HepG2 (cell line): Measurements from ENCODE around the gene ZNF839. TPM values are rescaled to one million over a fixed set of nuclear protein-coding genes. Genes with fewer than 3 reads are reported as not detected.

Experiments used
- AFF4 ChIP-seq: sonication (generic); formaldehyde crosslinking; IDR thresholded peaks from 2 replicates; pipeline ENCODE4 v1.4.0; 2020; ENCODE audit warnings: missing genetic modification reagents
- AKAP8 ChIP-seq: sonication (generic); formaldehyde crosslinking; IDR thresholded peaks from 2 replicates; pipeline ENCODE4 v1.5.1; 2020; ENCODE audit warnings: mild to moderate bottlenecking, missing genetic modification reagents
- FIP1L1 ChIP-seq: fragments of 200-400 bp; formaldehyde crosslinking; IDR thresholded peaks from 2 replicates; pipeline ENCODE4 v1.6.1; 2018; ENCODE audit warnings: low read depth, mild to moderate bottlenecking, low read length, moderate library complexity, borderline replicate concordance; ENCODE audit not compliant: insufficient read depth
- GTF3A ChIP-seq: sonication (generic); formaldehyde crosslinking; conservative IDR thresholded peaks from 2 replicates; pipeline ENCODE4 v1.4.0; 2020; ENCODE audit warnings: mild to moderate bottlenecking, missing genetic modification reagents
- HNRNPK ChIP-seq: fragments of 200-400 bp; formaldehyde crosslinking; IDR thresholded peaks from 2 replicates; pipeline ENCODE4 v1.6.1; 2018; ENCODE audit warnings: low read length, low read depth, moderate library complexity, mild to moderate bottlenecking; ENCODE audit not compliant: poor library complexity, severe bottlenecking
- IKZF4 ChIP-seq: sonication (generic); formaldehyde crosslinking; IDR thresholded peaks from 2 replicates; pipeline ENCODE4 v1.5.1; 2020; ENCODE audit warnings: borderline replicate concordance, mild to moderate bottlenecking, low read depth, missing genetic modification reagents; ENCODE audit errors: not compliant biosample characterization
- POLR2A ChIP-seq, 2 experiments: IDR thresholded peaks; 2 replicates each; pipeline ENCODE4 v1.6.1; 2011; ENCODE audit warnings: low read depth in 2 of 2, low read length in 2 of 2, mild to moderate bottlenecking in 1 of 2, moderate library complexity in 1 of 2; ENCODE audit not compliant: insufficient read depth in 1 of 2
- RNF219 ChIP-seq: sonication (generic); formaldehyde crosslinking; IDR thresholded peaks from 2 replicates; pipeline ENCODE4 v1.5.0; 2020; ENCODE audit warnings: mild to moderate bottlenecking, missing genetic modification reagents
- RORA ChIP-seq: sonication (generic); formaldehyde crosslinking; IDR thresholded peaks from 2 replicates; pipeline ENCODE4 v1.5.0; 2020; ENCODE audit warnings: mild to moderate bottlenecking, missing genetic modification reagents, moderate library complexity
- RXRA ChIP-seq: sonication (generic); formaldehyde crosslinking; IDR thresholded peaks from 2 replicates; pipeline ENCODE4 v1.5.1; 2020; ENCODE audit warnings: missing genetic modification reagents
- SATB2 ChIP-seq: sonication (generic); formaldehyde crosslinking; IDR thresholded peaks from 2 replicates; pipeline ENCODE4 v1.5.0; 2020; ENCODE audit warnings: missing genetic modification reagents
- SPEN ChIP-seq: sonication (generic); formaldehyde crosslinking; IDR thresholded peaks from 2 replicates; pipeline ENCODE4 v1.5.1; 2020; ENCODE audit warnings: low read depth, mild to moderate bottlenecking, missing genetic modification reagents
- ZBTB33 ChIP-seq: sonication (generic); formaldehyde crosslinking; IDR thresholded peaks from 2 replicates; pipeline ENCODE4 v1.4.0; 2020; ENCODE audit warnings: missing genetic modification reagents
- ZC3H4 ChIP-seq: sonication (generic); formaldehyde crosslinking; IDR thresholded peaks from 2 replicates; pipeline ENCODE4 v1.4.0; 2020; ENCODE audit warnings: missing genetic modification reagents, borderline replicate concordance
- ZEB1 ChIP-seq: IDR thresholded peaks from 2 replicates; pipeline ENCODE4 v1.6.1; 2012; ENCODE audit warnings: mild to moderate bottlenecking, low read depth, inconsistent platforms; ENCODE audit not compliant: insufficient replicate concordance
- ZIK1 ChIP-seq: sonication (generic); formaldehyde crosslinking; IDR thresholded peaks from 2 replicates; pipeline ENCODE4 v1.5.0; 2020; ENCODE audit warnings: mild to moderate bottlenecking, low read depth, missing genetic modification reagents, borderline replicate concordance
- ZNF326 ChIP-seq: sonication (generic); formaldehyde crosslinking; IDR thresholded peaks from 2 replicates; pipeline ENCODE4 v1.4.0; 2020; ENCODE audit warnings: missing genetic modification reagents, borderline replicate concordance
- ZNF414 ChIP-seq: sonication (generic); formaldehyde crosslinking; IDR thresholded peaks from 2 replicates; pipeline ENCODE4 v1.5.0; 2020; ENCODE audit warnings: missing genetic modification reagents
- ZNF44 ChIP-seq: sonication (generic); formaldehyde crosslinking; IDR thresholded peaks from 2 replicates; pipeline ENCODE4 v1.5.1; 2020; ENCODE audit warnings: mild to moderate bottlenecking, missing genetic modification reagents
- ZNF790 ChIP-seq: sonication (generic); formaldehyde crosslinking; IDR thresholded peaks from 2 replicates; pipeline ENCODE4 v1.8.0; 2022; ENCODE audit warnings: missing genetic modification reagents, mild to moderate bottlenecking, borderline replicate concordance
- polyA plus RNA-seq, 8 experiments: library from polyadenylated mRNA; depleted of rRNA in 3 of 8; stranded (reverse) in 7 of 8; unstranded in 1 of 8; fragments of >200 nt; fragmentation: Illumina TruSeq in 4 of 8; extraction: Trizol in 4 of 8; gene quantifications; 2 replicates each; pipeline versions ENCODE4 v1.2.1 to v1.2.3, GENCODE V29; 2011 to 2016; ENCODE audit warnings: low read depth in 4 of 8, missing spikeins in 1 of 8, mixed read lengths in 1 of 8; ENCODE audit not compliant: insufficient read depth in 1 of 8
- total RNA-seq, 5 experiments: library from RNA; depleted of rRNA; stranded (reverse); fragments of >200 nt; fragmentation: Illumina TruSeq; extraction: Trizol; gene quantifications; 2 replicates each; pipeline ENCODE4 v1.2.3, GENCODE V29; 2016; ENCODE audit warnings: low read depth in 1 of 5

ZNF839 gene
- total and polyA plus RNA-seq, 2 of the 13 experiments (the other 11 are each of a cell fraction or from before 2014, with no cell fraction given) = 11.1 to 12.8 TPM

GRCh38 chr14:102320671-102321455 is 1.3 kb downstream of the ZNF839 start (continued):
- peak; percentile 63 for TF ChIP-seq ZEB1
- TF ChIP-seq RORA (CRISPR knock-in tag) = no peak
- no peak for TF ChIP-seq RNF219 (CRISPR knock-in tag)
- no peak for TF ChIP-seq GTF3A (CRISPR knock-in tag)
- TF ChIP-seq ZC3H4 (CRISPR knock-in tag) = peak; percentile 77; the same call in 1 of the 2 replicates
- peak; percentile 65 to 83 for TF ChIP-seq POLR2A (IDR thresholded peaks at IDR 0.05; ENCODE audit: insufficient read depth in 1 of 2, low read depth in 2 of 2, low read length in 2 of 2)
- TF ChIP-seq ZNF414 = no peak
- no peak for TF ChIP-seq SATB2 (CRISPR knock-in tag)
- peak; percentile 31 for TF ChIP-seq IKZF4 (CRISPR knock-in tag)
- peak; percentile 92 for TF ChIP-seq RXRA (CRISPR knock-in tag)
- no peak for TF ChIP-seq ZBTB33 (CRISPR knock-in tag)
- no peak; the same call in 1 of the 2 replicates for TF ChIP-seq ZNF44 (CRISPR knock-in tag)
- TF ChIP-seq ZNF790 (CRISPR knock-in tag) = no peak
- peak; percentile 12; the same call in 1 of the 2 replicates for TF ChIP-seq SPEN (CRISPR knock-in tag)
- no peak; the same call in 1 of the 2 replicates for TF ChIP-seq AFF4 (CRISPR knock-in tag)
- 0 out of 2 replicates have a peak, but pooled peaks have one; percentile 12 for TF ChIP-seq AKAP8 (CRISPR knock-in tag)
- no peak for TF ChIP-seq FIP1L1
- no peak for TF ChIP-seq ZIK1 (CRISPR knock-in tag)
- no peak for TF ChIP-seq ZNF326
- TF ChIP-seq HNRNPK = no peak
